Tongue (tissue), 2 donors: ENCODE data around the gene PBRM1. TPM values are rescaled to one million over a fixed set of nuclear protein-coding genes. Genes with fewer than 3 reads are reported as not detected.

Source experiments
- DNase-seq: peaks from one replicate; pipeline ENCODE4 v3.0.0-alpha.2; 2015
- total RNA-seq: library from RNA; depleted of rRNA; stranded (reverse); fragments of >200 nt; gene quantifications from one replicate; pipeline ENCODE4 v1.2.3, GENCODE V29; 2014

The PBRM1 gene
- total RNA-seq, 1 donor from 2014 or later, result 94.3 TPM

- no peak for DNase-seq
Observed at GRCh38 chr3:52574056-52574965, 111.4 kb downstream of the PBRM1 start.

GRCh38 chr3:52572221-52572620, 113.5 kb downstream of the PBRM1 start:
- DNase-seq, result no peak

- no peak for DNase-seq
Observed at GRCh38 chr3:52570076-52570475, 115.6 kb downstream of the PBRM1 start.

GRCh38 chr3:52568069-52568468, 117.6 kb downstream of the PBRM1 start:
- DNase-seq, result no peak

GRCh38 chr3:52563984-52564383, 121.7 kb downstream of the PBRM1 start:
- DNase-seq, result no peak

- DNase-seq, result no peak
Observed at GRCh38 chr3:52561028-52561747, 124.5 kb downstream of the PBRM1 start.

GRCh38 chr3:52558436-52558835, 127.3 kb downstream of the PBRM1 start:
- DNase-seq, result no peak

GRCh38 chr3:52557011-52557960, 128.4 kb downstream of the PBRM1 start:
- no peak for DNase-seq

GRCh38 chr3:52555056-52555455, 130.7 kb downstream of the PBRM1 start:
- no peak for DNase-seq

GRCh38 chr3:52554026-52554755, 131.5 kb downstream of the PBRM1 start:
- DNase-seq, result no peak

GRCh38 chr3:52552089-52552488, 133.6 kb downstream of the PBRM1 start:
- DNase-seq, result no peak

GRCh38 chr3:52551118-52551517, 134.6 kb downstream of the PBRM1 start:
- DNase-seq, result no peak

GRCh38 chr3:52547143-52547542, 138.6 kb downstream of the PBRM1 start:
- DNase-seq, result no peak

- no peak for DNase-seq
Observed at GRCh38 chr3:52546111-52546901, 139.4 kb downstream of the PBRM1 start.

GRCh38 chr3:52544937-52545336, 140.8 kb downstream of the PBRM1 start:
- no peak for DNase-seq

- DNase-seq, result no peak
Observed at GRCh38 chr3:52541050-52541449, 144.7 kb downstream of the PBRM1 start.

- no peak for DNase-seq
Observed at GRCh38 chr3:52539010-52539653, 146.6 kb downstream of the PBRM1 start.

- DNase-seq, result no peak
Observed at GRCh38 chr3:52537726-52538421, 147.8 kb downstream of the PBRM1 start.

- DNase-seq, result no peak
Observed at GRCh38 chr3:52537165-52537620, 148.5 kb downstream of the PBRM1 start.
